T47D (cell line): ENCODE measurements around the gene GNS.

Source experiments
- DNase-seq, 2 experiments: peaks; one replicate each; pipeline versions ENCODE4 v3.0.0 to v3.0.0-alpha.2; 2011 to 2012; ENCODE audit warnings: low read depth in 1 of 2, low spot score in 1 of 2
- JUND ChIP-seq: IDR thresholded peaks from 2 replicates; pipeline ENCODE4 v1.6.1; 2012; ENCODE audit warnings: low read depth
- in situ Hi-C: cut with HindIII; loops from 2 replicates; pipeline ENCODE4 v1.10.0; 2016; ENCODE audit warnings: low sequenced_read_pairs, low pct_unique_long_range_greater_than_20kb

Gene GNS

GRCh38 chr12:64681200-64682052, 77.8 kb downstream of the GNS start:
- TF ChIP-seq JUND: no peak
- no peak for DNase-seq
- in situ Hi-C loops: no loop called here

- no peak for TF ChIP-seq JUND
- in situ Hi-C loops: no loop called here
- DNase-seq: peak in 1 of 2 experiments; percentile 70
These were observed 79.0 kb downstream of the GNS start for GRCh38 chr12:64680235-64680634.

GRCh38 chr12:64679487-64680001, 79.7 kb downstream of the GNS start:
- in situ Hi-C loops: no loop called here
- TF ChIP-seq JUND: no peak
- peak; percentile 13 to 58 for DNase-seq

- in situ Hi-C loops: no loop called here
- TF ChIP-seq JUND: no peak
- no peak for DNase-seq
These were observed 80.4 kb downstream of the GNS start for GRCh38 chr12:64678835-64679234.

- peak in 1 of 2 experiments; percentile 67 for DNase-seq
- no peak for TF ChIP-seq JUND
- in situ Hi-C loops: no loop called here
These were observed 81.0 kb downstream of the GNS start for GRCh38 chr12:64678248-64678647.

GRCh38 chr12:64675795-64676194, 83.4 kb downstream of the GNS start:
- no peak for DNase-seq
- in situ Hi-C loops: no loop called here

GRCh38 chr12:64674367-64674922, 84.8 kb downstream of the GNS start:
- no peak for DNase-seq
- in situ Hi-C loops: no loop called here

More at GRCh38 chr12:64675795-64676194, 83.4 kb downstream of the GNS start:
- TF ChIP-seq JUND: no peak

GRCh38 chr12:64673490-64674169, 85.6 kb downstream of the GNS start:
- in situ Hi-C loops: no loop called here
- DNase-seq: no peak
- TF ChIP-seq JUND: no peak

More at GRCh38 chr12:64674367-64674922, 84.8 kb downstream of the GNS start:
- no peak for TF ChIP-seq JUND

- peak in 1 of 2 experiments; percentile 64 for DNase-seq
- in situ Hi-C loops: no loop called here
- no peak for TF ChIP-seq JUND
These were observed 86.2 kb downstream of the GNS start for GRCh38 chr12:64672925-64673409.

- in situ Hi-C loops: no loop called here
- TF ChIP-seq JUND: no peak
- peak in 1 of 2 experiments; percentile 37 for DNase-seq
These were observed 87.5 kb downstream of the GNS start for GRCh38 chr12:64671681-64672080.

GRCh38 chr12:64670919-64671639, 88.1 kb downstream of the GNS start:
- no peak for TF ChIP-seq JUND
- peak in 1 of 2 experiments; percentile 52 for DNase-seq
- in situ Hi-C loops: no loop called here

- TF ChIP-seq JUND: no peak
- in situ Hi-C loops: no loop called here
- DNase-seq: no peak
These were observed 89.2 kb downstream of the GNS start for GRCh38 chr12:64670019-64670418.
